MM.1S (cell line): ENCODE measurements around the gene ANKHD1.

Experiments
- DNase-seq: peaks from one replicate; pipeline ENCODE4 v3.0.0-alpha.2; 2015
- H2AFZ ChIP-seq: fragments of 300-600 bp; sonication (generic); 2 replicates; pipeline ENCODE4 v1.6.0; 2016; ENCODE audit warnings: antibody characterized with exemption, low read length
- H3F3A ChIP-seq: fragments of 300-600 bp; sonication (generic); 2 replicates; pipeline ENCODE4 v1.6.1; 2016; ENCODE audit warnings: mild to moderate bottlenecking, antibody characterized with exemption, low read length, moderate library complexity, mixed read lengths; ENCODE audit not compliant: insufficient read depth
- H3K27ac ChIP-seq: fragments of 300-600 bp; sonication (generic); 2 replicates; pipeline ENCODE4 v1.5.1; 2016; ENCODE audit warnings: mild to moderate bottlenecking, low read length
- H3K27me3 ChIP-seq: fragments of 300-600 bp; sonication (generic); replicated peaks from 2 replicates; pipeline ENCODE4 v1.6.0; 2016; ENCODE audit warnings: low read length; ENCODE audit not compliant: insufficient read depth
- H3K36me3 ChIP-seq: fragments of 300-600 bp; sonication (generic); replicated peaks from 2 replicates; pipeline ENCODE4 v1.6.1; 2016; ENCODE audit warnings: mild to moderate bottlenecking, low read length, mixed read lengths; ENCODE audit not compliant: insufficient read depth
- H3K4me1 ChIP-seq: fragments of 300-600 bp; sonication (generic); 2 replicates; pipeline ENCODE4 v1.6.1; 2016; ENCODE audit warnings: low read length, mixed read lengths
- H3K4me2 ChIP-seq: fragments of 300-600 bp; sonication (generic); 2 replicates; pipeline ENCODE4 v1.6.0; 2016; ENCODE audit warnings: low read depth, low read length
- H3K4me3 ChIP-seq: fragments of 300-600 bp; sonication (generic); 2 replicates; pipeline ENCODE4 v1.5.1; 2016; ENCODE audit warnings: low read length, mixed read lengths
- H3K79me2 ChIP-seq: fragments of 300-600 bp; sonication (generic); 2 replicates; pipeline ENCODE4 v1.6.1; 2016; ENCODE audit warnings: mixed run types, low read length, mixed read lengths
- H3K9ac ChIP-seq: fragments of 300-600 bp; sonication (generic); 2 replicates; pipeline ENCODE4 v1.6.1; 2016; ENCODE audit warnings: low read length, mixed read lengths
- H3K9me2 ChIP-seq: fragments of 300-600 bp; sonication (generic); replicated peaks from 2 replicates; pipeline ENCODE4 v1.6.1; 2016; ENCODE audit warnings: mild to moderate bottlenecking, low read length, mixed read lengths; ENCODE audit not compliant: insufficient read depth
- H3K9me3 ChIP-seq: fragments of 300-600 bp; sonication (generic); replicated peaks from 2 replicates; pipeline ENCODE4 v1.6.1; 2016; ENCODE audit warnings: mild to moderate bottlenecking, low read length, mixed read lengths; ENCODE audit not compliant: insufficient read depth
- H4K20me1 ChIP-seq: fragments of 300-600 bp; sonication (generic); 2 replicates; pipeline ENCODE4 v1.6.1; 2016; ENCODE audit warnings: mild to moderate bottlenecking, low read length, moderate library complexity, mixed read lengths; ENCODE audit not compliant: insufficient read depth
- EZH2 ChIP-seq: fragments of 300-600 bp; sonication (generic); optimal IDR thresholded peaks from 2 replicates; pipeline ENCODE3; 2017; ENCODE audit warnings: low read depth, mild to moderate bottlenecking, antibody characterized with exemption, low read length, mixed read lengths
- EZH2phosphoT487 ChIP-seq: fragments of 300-600 bp; sonication (generic); IDR thresholded peaks from 2 replicates; pipeline ENCODE4 v1.6.1; 2018; ENCODE audit warnings: antibody characterized with exemption, low read length
- TF ChIP-seq, protein P1 (sequence below): fragments of 300-600 bp; sonication (generic); IDR thresholded peaks from 2 replicates; pipeline ENCODE4 v1.5.1; 2016; ENCODE audit warnings: antibody characterized with exemption, low read length, mixed read lengths

Gene ANKHD1

DNA sequence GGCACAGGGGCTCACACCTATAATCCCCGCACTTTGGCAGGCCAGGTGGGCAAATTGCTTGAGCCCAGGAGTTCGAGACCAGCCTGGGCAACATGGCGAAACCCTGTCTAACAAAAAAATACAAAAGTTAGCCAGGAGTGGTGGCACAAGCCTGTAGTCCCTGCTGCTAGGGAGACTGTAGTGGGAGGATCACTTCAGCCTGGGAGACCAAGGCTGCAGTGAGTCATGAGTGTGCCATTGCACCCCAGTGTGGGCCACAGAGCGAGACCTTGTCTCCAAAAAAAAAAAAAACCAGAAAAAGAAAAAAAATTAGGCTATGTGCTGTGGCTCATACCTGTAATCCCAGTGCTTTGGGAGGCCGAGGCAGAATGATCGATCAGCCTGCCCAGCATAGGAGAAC is 87.3 kb downstream of the ANKHD1 start:
- Histone ChIP-seq H4K20me1 (0 out of 2 replicates have a peak, but pooled peaks cover 2% of the 10 kb centered on the region), H3F3A (no peaks in the 10 kb centered on the region), H3K36me3 (peaks cover 19% of the 10 kb centered on the region; the same call in 1 of the 2 replicates), H3K9me3 (no peaks in the 10 kb centered on the region), H3K9me2 (no peaks in the 10 kb centered on the region), H3K9ac (no peak overlapping the region), H3K4me3 (no peak overlapping the region), H3K4me1 (no peaks in the 10 kb centered on the region), H2AFZ (no peak overlapping the region), H3K79me2 (no peaks in the 10 kb centered on the region), H3K4me2 (no peak overlapping the region), H3K27ac (no peak overlapping the region), H3K27me3 (no peaks in the 10 kb centered on the region)
- TF ChIP-seq, protein P1, sequence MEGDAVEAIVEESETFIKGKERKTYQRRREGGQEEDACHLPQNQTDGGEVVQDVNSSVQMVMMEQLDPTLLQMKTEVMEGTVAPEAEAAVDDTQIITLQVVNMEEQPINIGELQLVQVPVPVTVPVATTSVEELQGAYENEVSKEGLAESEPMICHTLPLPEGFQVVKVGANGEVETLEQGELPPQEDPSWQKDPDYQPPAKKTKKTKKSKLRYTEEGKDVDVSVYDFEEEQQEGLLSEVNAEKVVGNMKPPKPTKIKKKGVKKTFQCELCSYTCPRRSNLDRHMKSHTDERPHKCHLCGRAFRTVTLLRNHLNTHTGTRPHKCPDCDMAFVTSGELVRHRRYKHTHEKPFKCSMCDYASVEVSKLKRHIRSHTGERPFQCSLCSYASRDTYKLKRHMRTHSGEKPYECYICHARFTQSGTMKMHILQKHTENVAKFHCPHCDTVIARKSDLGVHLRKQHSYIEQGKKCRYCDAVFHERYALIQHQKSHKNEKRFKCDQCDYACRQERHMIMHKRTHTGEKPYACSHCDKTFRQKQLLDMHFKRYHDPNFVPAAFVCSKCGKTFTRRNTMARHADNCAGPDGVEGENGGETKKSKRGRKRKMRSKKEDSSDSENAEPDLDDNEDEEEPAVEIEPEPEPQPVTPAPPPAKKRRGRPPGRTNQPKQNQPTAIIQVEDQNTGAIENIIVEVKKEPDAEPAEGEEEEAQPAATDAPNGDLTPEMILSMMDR, result no peak
- TF ChIP-seq EZH2phosphoT487 (no peak), EZH2 (no peak)
- no peak for DNase-seq

DNA sequence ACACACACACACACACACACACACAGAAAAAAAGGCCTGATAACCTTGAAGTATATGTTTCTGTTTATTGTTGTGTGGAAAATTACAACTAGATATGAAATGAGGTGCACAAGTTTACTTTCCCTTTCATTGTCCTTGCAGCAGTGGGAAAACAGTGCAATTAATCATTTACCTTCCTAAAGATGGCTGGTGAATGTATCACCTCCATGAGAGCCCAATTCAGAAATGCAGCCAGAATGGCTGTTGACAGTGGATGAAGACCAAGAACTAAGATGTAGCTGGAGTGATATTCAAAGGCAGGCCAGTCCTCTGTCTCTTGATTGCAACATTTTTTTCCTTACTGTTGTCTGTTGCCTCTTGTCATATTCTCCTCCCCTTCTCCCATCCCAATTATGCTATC is 96.3 kb downstream of the ANKHD1 start:
- no peak for DNase-seq
- Histone ChIP-seq H3K9ac (no peak overlapping the region), H3K4me1 (no peaks in the 10 kb centered on the region), H3F3A (no peaks in the 10 kb centered on the region), H3K79me2 (no peaks in the 10 kb centered on the region), H4K20me1 (no peaks in the 10 kb centered on the region), H3K9me3 (no peaks in the 10 kb centered on the region), H3K36me3 (0 out of 2 replicates have a peak, but pooled peaks cover under 1% of the 10 kb centered on the region), H3K4me2 (no peak overlapping the region), H3K27me3 (no peaks in the 10 kb centered on the region), H3K9me2 (no peaks in the 10 kb centered on the region), H3K4me3 (no peak overlapping the region), H2AFZ (no peak overlapping the region), H3K27ac (no peak overlapping the region)
- TF ChIP-seq EZH2 (no peak), EZH2phosphoT487 (no peak)
- TF ChIP-seq, protein P1, result no peak

DNA sequence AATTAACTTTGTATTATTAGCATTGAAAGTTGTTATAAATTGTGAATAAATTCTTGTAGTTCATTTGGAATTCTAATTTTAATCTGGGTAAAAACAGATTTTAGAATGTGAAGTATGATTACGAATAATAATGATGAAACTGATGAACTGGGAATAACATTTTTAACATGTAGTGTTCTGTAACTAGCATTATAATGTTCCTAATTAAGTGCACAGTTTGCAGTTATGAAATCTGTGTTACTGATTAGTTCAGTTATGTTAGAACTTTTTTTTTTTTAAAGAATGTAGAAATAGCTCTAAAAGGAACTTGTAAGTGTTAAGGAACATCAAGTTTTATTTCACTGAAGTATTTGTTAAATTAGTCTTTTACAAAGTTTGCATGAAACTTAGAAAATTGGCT is 97.0 kb downstream of the ANKHD1 start:
- no peak overlapping the region for H3K4me2 ChIP-seq
- no peak overlapping the region for H2AFZ ChIP-seq
- H3K79me2 ChIP-seq, result no peaks in the 10 kb centered on the region
- no peaks in the 10 kb centered on the region for H3K9me2 ChIP-seq
- no peaks in the 10 kb centered on the region for H3K36me3 ChIP-seq
- DNase-seq, result no peak
- H3F3A ChIP-seq, result no peaks in the 10 kb centered on the region
- no peak overlapping the region for H3K27ac ChIP-seq
- H3K4me1 ChIP-seq, result no peaks in the 10 kb centered on the region
- no peaks in the 10 kb centered on the region for H3K9me3 ChIP-seq
- no peak overlapping the region for H3K4me3 ChIP-seq
- no peak overlapping the region for H3K9ac ChIP-seq
- no peak for TF ChIP-seq EZH2
- TF ChIP-seq EZH2phosphoT487, result no peak
- TF ChIP-seq, protein P1, result no peak
- no peaks in the 10 kb centered on the region for H4K20me1 ChIP-seq
- no peaks in the 10 kb centered on the region for H3K27me3 ChIP-seq
